ENCODE data around the gene NOL4L. TPM values are rescaled to one million over a fixed set of nuclear protein-coding genes. Genes with fewer than 3 reads are reported as not detected.
"Not testable (repeated sequence)": the region's sequence is repeated elsewhere in the genome, so short reads cannot be mapped to it uniquely, and the experiment has no call there.

Gene NOL4L
- total RNA-seq, 2 donors from 2014 or later: 9.9 to 28.5 TPM

DNA sequence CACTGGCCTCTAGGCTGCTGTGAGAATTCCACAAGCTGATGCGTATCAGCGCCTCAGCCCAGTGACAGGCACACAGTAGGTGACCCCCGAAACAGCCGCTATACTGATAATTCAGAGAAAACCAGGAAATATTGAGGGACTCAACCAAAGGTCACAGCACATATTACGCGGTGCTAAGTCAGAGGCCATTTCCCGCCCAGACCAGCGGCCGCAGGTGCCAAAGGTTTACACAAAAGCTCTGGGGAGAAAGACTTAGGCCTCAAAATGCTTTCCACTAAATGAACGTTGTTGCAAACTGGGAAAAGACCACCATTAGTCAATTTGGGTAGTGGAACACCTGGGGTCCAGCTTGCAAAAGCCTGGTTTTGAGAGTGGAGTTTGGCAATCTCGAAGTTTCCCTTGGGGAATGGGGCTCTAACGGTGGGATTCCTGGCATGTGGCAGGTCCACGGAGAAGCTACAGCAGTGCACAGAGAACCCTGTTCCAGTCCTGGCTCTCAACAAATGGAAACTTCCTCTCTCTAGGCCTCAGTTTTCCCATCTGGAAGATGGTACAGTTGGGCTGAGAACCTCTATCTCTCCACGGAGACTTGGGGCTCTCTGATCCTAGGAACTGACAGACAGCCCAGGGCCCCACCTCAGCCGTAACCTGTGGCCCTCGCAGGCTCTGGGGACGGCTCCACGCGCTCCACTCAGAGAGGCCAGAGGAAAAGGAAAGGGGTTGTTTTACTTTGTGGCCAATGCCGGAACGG is 4.7 kb downstream of the NOL4L start:
- peak overlapping the region; percentile 60 for H3K4me3 Mint-ChIP-seq
- H3K36me3 Mint-ChIP-seq (ENCODE audit: low read depth): no peaks in the 10 kb centered on the region
- peaks cover 29% of the 10 kb centered on the region for H3K4me1 Mint-ChIP-seq
- no peak overlapping the region for H3K27ac Mint-ChIP-seq
- H3K9me3 Mint-ChIP-seq: no peaks in the 10 kb centered on the region
- no peak for ATAC-seq (replicated peaks)
- no peaks in the 10 kb centered on the region for H3K27me3 Mint-ChIP-seq

DNA sequence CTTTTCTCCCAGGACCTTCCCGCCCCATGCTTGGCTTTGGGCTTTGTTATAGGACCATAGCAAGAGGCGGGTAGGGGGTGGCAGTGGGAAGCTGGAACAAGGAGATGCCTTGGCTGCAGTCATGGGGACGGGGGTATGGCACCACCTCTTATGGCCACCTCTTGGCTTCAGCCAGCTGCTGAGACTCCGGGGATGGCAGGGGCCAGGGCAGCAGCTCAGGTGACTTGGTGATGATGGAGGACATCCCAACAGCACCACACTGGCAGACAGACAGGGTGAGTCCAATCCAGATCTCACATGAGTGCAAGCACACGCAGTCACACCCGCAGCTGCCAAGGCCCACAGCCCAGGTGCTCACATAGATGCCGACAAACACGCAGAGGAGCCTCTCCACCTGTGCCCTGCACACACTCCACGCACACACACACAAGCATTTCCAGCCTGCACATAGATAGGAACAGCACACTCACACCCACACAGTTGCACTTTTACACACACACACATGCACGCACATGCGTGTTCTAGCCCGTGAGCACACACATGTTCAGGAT is 6.2 kb downstream of the NOL4L start:
- Mint-ChIP-seq H3K27me3 (no peaks in the 10 kb centered on the region), H3K4me1 (peaks cover 29% of the 10 kb centered on the region), H3K9me3 (no peaks in the 10 kb centered on the region), H3K4me3 (no peak overlapping the region), H3K36me3 (ENCODE audit: low read depth) (no peaks in the 10 kb centered on the region), H3K27ac (no peak overlapping the region)
- no peak for ATAC-seq (replicated peaks)

DNA sequence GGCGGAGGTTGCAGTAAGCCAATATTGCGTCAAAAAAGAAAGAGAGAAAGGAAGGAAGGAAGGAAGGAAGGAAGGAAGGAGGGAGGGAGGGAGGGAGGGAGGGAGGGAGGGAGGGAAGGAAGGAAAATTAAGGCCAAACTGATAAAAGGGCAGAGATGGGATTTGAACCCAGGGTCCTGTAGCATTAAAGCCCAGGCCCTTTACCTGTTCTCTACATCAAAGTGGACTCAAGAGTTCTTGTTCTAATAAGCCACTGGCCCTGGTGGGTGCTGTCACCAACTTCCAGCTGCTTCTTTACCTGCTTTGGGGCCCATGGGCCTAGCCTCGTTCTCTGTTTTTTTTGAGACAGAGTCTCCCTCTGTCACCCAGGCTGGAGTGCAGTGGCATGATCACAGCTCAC is 7.1 kb downstream of the NOL4L start:
- H3K36me3 Mint-ChIP-seq (ENCODE audit: low read depth); H3K4me3 Mint-ChIP-seq; ATAC-seq (replicated peaks); H3K9me3 Mint-ChIP-seq; H3K27me3 Mint-ChIP-seq: not testable (repeated sequence)
- Mint-ChIP-seq H3K27ac (peak overlapping the region; percentile 47), H3K4me1 (peaks cover 29% of the 10 kb centered on the region)

DNA sequence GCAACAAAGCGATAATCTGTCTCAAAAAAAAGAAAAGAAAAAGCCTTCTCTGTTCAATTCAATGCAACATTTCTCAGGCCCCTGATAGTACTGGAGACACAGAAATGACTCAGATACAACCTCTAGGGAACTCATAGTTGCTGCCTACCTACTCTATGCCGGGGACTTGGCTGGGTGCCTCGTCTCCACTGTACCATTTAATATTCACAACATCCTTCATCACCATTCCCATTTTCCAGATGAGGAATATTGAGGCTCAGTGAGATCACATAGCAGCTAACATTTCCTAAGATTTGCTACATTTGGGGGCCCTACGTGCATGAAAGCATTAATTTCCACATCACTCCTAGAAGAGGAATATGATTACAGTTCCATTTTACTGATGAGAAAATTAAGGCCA is 7.5 kb downstream of the NOL4L start:
- Mint-ChIP-seq H3K4me1 (peaks cover 32% of the 10 kb centered on the region), H3K4me3 (no peak overlapping the region), H3K27ac (peak overlapping the region; percentile 47), H3K27me3 (no peaks in the 10 kb centered on the region), H3K9me3 (no peaks in the 10 kb centered on the region), H3K36me3 (ENCODE audit: low read depth) (no peaks in the 10 kb centered on the region)
- ATAC-seq (replicated peaks): no peak

DNA sequence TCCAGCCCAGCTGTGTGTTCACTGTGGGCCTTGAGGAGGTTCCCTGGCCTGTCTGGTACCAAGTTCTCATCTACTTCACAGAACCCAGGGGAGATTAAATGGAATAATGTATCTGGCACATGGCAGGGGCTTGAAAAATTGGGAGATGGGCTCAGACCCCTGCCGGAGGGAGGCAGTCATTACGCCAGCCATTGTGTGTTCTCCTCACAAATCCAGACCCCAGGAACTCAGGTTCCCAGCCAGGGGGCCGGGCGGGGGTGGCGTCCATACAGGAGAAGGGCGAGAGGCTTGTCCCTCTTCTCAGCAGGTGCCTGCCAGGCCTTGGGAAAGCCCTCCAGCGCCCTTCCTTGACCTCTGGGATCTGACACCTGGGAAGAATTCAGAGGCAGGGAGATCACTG is 8.1 kb downstream of the NOL4L start:
- H3K4me1 Mint-ChIP-seq: peaks cover 34% of the 10 kb centered on the region
- H3K27ac Mint-ChIP-seq: peak overlapping the region; percentile 47
- H3K9me3 Mint-ChIP-seq: no peaks in the 10 kb centered on the region
- H3K27me3 Mint-ChIP-seq: no peaks in the 10 kb centered on the region
- no peaks in the 10 kb centered on the region for H3K36me3 Mint-ChIP-seq (ENCODE audit: low read depth)
- no peak for ATAC-seq (replicated peaks)
- no peak overlapping the region for H3K4me3 Mint-ChIP-seq

DNA sequence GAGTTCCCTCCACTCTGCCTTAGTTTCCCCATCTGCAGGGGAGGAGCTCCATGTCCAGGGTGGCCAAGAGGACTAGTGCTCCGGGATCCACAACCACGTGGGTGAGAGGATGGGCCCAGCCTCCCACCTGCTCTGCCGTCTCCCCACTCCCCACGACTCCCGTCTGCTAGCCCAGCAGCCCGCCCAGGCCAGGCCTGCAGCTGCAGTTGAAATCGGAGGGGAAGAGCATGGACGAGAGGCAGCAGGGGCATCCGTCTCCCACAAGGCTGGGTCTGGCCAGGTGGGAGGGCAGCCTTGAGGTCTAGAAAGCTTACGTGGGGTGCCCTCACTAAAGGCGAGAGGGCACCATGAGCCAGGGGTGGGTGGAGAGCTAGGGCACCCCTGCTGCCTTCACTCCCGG is 8.6 kb downstream of the NOL4L start:
- no peak for ATAC-seq (replicated peaks)
- Mint-ChIP-seq H3K9me3 (no peaks in the 10 kb centered on the region), H3K4me1 (peaks cover 32% of the 10 kb centered on the region), H3K27ac (peak overlapping the region; percentile 47), H3K27me3 (no peaks in the 10 kb centered on the region), H3K36me3 (ENCODE audit: low read depth) (no peaks in the 10 kb centered on the region), H3K4me3 (no peak overlapping the region)

DNA sequence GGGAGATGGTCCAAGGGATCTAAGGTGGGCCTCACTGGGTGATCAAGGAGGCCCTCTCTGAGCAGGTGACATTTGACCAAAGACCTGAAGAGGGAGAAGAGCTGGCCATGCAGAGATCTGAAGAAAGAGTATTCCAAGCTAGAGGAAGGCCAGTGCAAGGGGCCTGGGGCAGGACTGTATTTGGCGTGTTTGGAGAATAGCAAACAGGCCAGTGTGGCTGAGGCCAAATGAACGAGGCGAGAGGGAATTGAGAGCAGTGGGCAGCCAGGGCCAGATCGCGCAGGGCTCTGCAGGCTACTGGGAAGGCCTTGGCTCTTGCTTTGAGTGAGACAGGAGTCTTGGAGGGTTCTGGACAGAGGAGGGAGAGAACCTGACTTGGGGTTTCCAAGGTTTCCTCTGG is 9.3 kb downstream of the NOL4L start:
- H3K36me3 Mint-ChIP-seq (ENCODE audit: low read depth): no peaks in the 10 kb centered on the region
- ATAC-seq (replicated peaks): no peak
- peaks cover 30% of the 10 kb centered on the region for H3K4me1 Mint-ChIP-seq
- no peak overlapping the region for H3K4me3 Mint-ChIP-seq
- H3K27ac Mint-ChIP-seq: no peak overlapping the region
- no peaks in the 10 kb centered on the region for H3K27me3 Mint-ChIP-seq
- no peaks in the 10 kb centered on the region for H3K9me3 Mint-ChIP-seq

DNA sequence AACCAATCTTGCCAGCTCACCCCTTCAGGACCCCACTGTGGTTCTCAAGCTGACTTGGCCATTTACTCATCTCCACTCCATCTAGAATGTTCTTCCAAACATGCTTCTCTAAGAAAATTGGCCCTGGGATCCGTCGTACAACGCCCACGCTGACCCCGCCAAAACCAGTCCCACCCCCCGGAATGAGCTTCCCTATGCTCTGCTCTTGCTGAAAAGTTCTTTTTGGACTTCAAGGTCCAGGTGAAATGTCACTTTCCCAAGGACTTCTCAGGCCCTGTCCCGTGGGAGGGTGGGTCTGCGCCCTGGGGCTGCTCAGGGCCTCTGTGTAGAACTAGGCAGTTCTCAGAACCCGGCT is 9.9 kb downstream of the NOL4L start:
- Mint-ChIP-seq H3K4me1 (peaks cover 30% of the 10 kb centered on the region), H3K27me3 (no peaks in the 10 kb centered on the region), H3K36me3 (ENCODE audit: low read depth) (no peaks in the 10 kb centered on the region), H3K9me3 (no peaks in the 10 kb centered on the region), H3K27ac (no peak overlapping the region), H3K4me3 (no peak overlapping the region)
- no peak for ATAC-seq (replicated peaks)

DNA sequence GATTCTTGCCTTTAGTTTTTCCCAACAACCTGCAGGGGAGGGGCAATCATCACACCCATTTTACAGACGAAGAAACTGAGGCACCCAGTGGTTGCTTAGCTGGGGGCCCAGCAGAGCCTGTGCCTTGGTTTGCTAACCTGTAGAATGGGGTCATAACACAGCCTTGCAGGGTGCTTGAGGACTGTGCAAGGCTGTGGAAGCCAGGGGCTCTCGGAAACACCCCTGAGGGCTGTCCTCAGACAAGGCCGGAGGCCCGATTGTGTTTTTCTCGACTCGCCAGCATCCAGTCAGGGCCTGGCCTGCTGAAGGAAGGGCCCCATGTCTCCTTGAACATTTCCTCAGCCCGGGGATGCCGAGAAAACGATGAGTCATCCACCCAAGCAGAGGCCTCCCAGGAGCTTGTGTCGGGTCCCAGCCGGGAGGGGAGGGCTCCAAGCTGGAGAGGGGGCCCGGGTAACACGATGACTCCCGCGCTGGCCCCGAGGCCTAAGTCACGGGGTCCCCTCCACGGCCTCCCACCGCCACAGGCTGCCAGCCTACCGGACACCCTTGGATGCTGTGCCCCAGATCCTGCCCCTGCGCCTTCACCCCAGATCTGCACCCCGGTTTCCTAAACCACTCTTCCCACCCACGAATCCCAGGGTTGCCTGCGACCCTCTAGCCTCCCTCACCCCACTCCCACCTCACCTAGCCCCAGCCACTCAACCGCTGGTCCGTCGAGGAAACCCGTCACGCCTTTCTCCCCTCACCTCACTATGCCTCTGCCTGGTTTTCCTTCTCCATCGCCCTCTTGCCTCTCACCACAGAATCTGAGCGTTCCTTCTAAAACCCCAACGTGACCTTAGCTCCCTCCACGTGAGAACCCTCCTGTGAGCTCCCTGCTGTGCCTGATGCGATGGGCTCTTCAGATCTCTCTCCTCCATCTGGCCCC is 10.6 kb downstream of the NOL4L start:
- peaks cover 24% of the 10 kb centered on the region for H3K4me1 Mint-ChIP-seq
- no peaks in the 10 kb centered on the region for H3K9me3 Mint-ChIP-seq
- no peaks in the 10 kb centered on the region for H3K36me3 Mint-ChIP-seq (ENCODE audit: low read depth)
- no peak overlapping the region for H3K4me3 Mint-ChIP-seq
- no peak overlapping the region for H3K27ac Mint-ChIP-seq
- peak; percentile 89 for ATAC-seq (replicated peaks)
- H3K27me3 Mint-ChIP-seq: no peaks in the 10 kb centered on the region

DNA sequence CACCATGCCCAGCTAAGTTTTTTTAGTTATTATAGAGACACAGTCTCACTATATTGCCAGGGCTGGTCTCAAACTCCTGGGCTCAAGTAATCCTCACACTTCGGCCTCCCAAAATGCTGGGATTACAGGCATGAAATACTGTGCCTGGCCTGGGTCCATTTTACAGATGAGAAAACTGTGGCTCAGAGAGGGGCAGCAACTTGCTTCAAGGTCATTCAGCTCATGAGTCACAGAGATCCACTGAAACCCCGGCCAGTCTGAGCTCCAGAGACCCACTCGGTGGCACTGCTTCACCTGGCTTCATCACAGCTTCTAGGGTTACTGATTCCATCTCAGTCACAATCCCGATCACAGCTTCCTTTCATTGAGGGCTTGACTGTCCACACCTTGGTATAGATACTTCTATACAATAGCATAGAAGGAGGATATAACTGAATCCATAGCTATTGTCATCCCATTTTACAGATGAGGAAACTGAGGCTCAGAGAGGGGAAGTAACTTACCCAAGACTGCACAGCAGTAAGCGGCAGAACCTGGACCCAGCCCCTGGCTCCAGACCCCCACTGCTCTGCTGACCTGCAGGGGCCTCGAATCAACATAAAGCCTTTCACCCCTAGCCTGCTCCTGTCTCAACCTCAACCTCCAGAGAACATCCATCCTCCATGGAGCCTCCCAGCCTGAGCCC is 11.8 kb downstream of the NOL4L start:
- H3K4me1 Mint-ChIP-seq: peaks cover 22% of the 10 kb centered on the region
- no peak overlapping the region for H3K4me3 Mint-ChIP-seq
- H3K36me3 Mint-ChIP-seq (ENCODE audit: low read depth): no peaks in the 10 kb centered on the region
- no peaks in the 10 kb centered on the region for H3K27me3 Mint-ChIP-seq
- ATAC-seq (replicated peaks): no peak
- H3K27ac Mint-ChIP-seq: peak overlapping the region; percentile 64
- H3K9me3 Mint-ChIP-seq: no peaks in the 10 kb centered on the region

DNA sequence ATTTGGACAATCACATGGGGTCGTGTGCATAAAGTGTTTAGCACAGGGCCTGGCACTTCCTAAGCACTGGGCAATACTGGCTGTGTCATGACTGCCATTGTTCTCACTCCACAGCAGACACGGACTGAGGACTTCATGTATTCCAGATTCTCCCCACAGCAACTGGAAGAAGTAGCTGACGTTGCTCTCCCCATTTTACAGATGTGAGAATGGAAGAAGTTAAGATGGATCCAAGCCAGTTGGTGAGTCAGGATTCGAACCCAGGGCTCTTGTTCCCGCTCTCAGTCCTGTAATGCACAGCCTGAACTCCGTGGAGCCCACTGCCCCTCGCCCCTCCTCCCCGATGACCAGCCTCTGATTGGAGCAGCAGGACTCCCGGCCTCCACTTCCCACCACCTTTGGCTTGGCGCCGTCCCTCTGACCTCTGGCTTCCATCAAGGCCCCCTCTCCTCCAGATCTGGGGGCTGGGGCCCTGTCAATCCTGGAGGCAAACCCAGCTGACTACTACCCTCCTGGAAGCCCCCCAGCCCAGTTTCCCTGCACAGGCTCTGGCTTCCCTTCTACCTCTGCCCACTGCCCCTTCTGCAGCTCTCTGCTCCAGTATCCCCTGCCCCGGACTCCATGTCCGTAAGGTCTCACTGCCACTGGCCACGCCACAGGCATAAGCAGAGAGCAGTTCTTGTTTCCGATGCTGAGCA is 12.7 kb downstream of the NOL4L start:
- H3K27ac Mint-ChIP-seq: peak overlapping the region; percentile 64
- no peaks in the 10 kb centered on the region for H3K9me3 Mint-ChIP-seq
- H3K36me3 Mint-ChIP-seq (ENCODE audit: low read depth): no peaks in the 10 kb centered on the region
- H3K4me3 Mint-ChIP-seq: no peak overlapping the region
- H3K27me3 Mint-ChIP-seq: no peaks in the 10 kb centered on the region
- ATAC-seq (replicated peaks): no peak
- H3K4me1 Mint-ChIP-seq: peaks cover 15% of the 10 kb centered on the region

DNA sequence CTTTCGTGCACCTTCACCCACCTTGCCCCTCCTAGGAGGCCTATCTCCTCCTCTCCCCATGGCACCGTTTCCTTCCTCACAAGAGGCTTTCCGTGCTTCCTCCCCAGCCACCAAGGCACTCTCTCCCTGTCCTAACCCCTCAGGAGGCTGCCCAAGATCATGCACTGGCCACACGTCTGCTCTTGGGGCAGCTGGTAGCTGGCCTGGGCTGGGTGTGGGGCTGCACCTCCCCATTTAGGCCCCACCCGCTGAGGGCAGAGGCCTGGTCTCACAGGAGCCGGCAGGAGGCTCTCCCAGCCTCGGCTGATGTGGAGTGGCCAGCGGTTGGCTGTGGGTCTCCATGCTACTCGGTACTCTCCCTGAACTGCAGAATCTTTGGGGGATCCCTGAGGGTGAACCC is 13.6 kb downstream of the NOL4L start:
- peaks cover 17% of the 10 kb centered on the region for H3K4me1 Mint-ChIP-seq
- H3K9me3 Mint-ChIP-seq: no peaks in the 10 kb centered on the region
- no peak for ATAC-seq (replicated peaks)
- H3K27ac Mint-ChIP-seq: peak overlapping the region; percentile 70
- H3K36me3 Mint-ChIP-seq (ENCODE audit: low read depth): no peaks in the 10 kb centered on the region
- no peaks in the 10 kb centered on the region for H3K27me3 Mint-ChIP-seq
- no peak overlapping the region for H3K4me3 Mint-ChIP-seq

DNA sequence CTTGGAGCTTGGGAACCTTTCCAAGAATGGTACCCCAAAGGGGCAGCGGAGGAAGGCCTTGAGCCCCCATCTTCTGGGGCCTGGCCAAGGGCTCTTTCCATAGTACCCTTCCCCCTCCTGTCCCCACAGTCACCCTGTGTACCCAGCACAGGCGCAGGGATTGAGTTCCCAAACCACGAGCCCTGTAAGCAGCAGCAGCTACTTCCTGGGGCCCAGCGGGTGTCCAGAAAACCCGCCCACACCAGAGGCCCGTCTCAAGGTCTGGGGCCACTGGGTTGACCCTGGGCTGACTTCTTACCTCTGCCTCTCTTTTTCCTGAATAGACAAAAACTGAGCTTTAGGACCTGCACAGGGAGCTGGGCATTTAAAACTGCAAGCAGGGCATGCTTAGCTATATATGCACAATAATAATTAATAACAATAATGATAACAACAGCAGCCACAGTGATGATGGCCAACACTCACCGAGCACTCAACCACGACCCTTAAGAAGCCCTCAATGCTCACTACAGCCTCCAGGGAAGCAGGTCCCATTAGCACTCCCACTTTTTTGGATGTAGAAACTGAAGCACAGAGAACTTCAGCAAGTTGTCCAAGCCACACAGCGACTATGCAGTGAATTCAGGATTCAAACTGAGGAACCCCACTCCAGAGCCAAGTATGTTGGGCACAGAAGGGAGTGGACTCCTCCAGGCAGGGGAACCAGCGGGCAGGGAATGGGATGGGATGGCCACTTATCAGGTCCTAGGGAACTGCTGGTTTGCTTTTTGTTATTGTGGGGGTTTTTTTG is 14.5 kb downstream of the NOL4L start:
- H3K36me3 Mint-ChIP-seq (ENCODE audit: low read depth): no peaks in the 10 kb centered on the region
- peak overlapping the region; percentile 24 for H3K27ac Mint-ChIP-seq
- ATAC-seq (replicated peaks): no peak
- no peaks in the 10 kb centered on the region for H3K9me3 Mint-ChIP-seq
- H3K4me1 Mint-ChIP-seq: peaks cover 18% of the 10 kb centered on the region
- no peaks in the 10 kb centered on the region for H3K27me3 Mint-ChIP-seq
- H3K4me3 Mint-ChIP-seq: no peak overlapping the region

All from activated T-helper 17 cell treated with anti-CD3 and anti-CD28 coated beads, Interleukin-2, amount 50 U/mL, for 72 hours (primary cell).